Right ventricle myocardium inferior (tissue), 1 donor: Measurements from ENCODE around the gene PLSCR1. TPM values are rescaled to one million over a fixed set of nuclear protein-coding genes. Genes with fewer than 3 reads are reported as not detected.

Experiments used
- ATAC-seq: fragments of 200-7000 bp; cut with Tn5 transposase; one replicate; pipeline ENCODE4 v1.9.1; 2020; ENCODE audit warnings: mild to moderate bottlenecking, moderate library complexity
- DNase-seq: peaks from one replicate; pipeline ENCODE4 v3.0.0; 2021; ENCODE audit errors: missing footprints
- intact Hi-C: fragments of 100-400 bp; cut with DNase I; formaldehyde crosslinking; loops from one replicate; pipeline ENCODE4 v1.11.0; 2022
- long read RNA-seq: library from polyadenylated mRNA; unstranded; transcript quantifications from one replicate; pipeline ENCODE4 v2.0.0, GENCODE V29; 2021
- total RNA-seq: library from RNA; stranded (reverse); fragmentation: NEBNext Ultra II Directional; extraction: Animal tissue kit (Norgen Biotek cat#: 25700); gene quantifications from one replicate; pipeline ENCODE4 v1.2.1, GENCODE V29; 2021
- donor health status: DM: no; HTN: yes; CAD: no; lungs with severe emphysema.

PLSCR1 gene
- total RNA-seq = 29.9 TPM
- long read RNA-seq, transcript PLSCR1-201 (9 exons, 2,233 nt) = major isoform, 8 of 12 reads
- long read RNA-seq, partial matches to known transcripts = 2 of 12 reads
- long read RNA-seq, other reads (novel, unspliced or antisense) = 1 of 12 reads

GRCh38 chr3:146544002-146544928, at the start of gene PLSCR1:
PLSCR1 (minus strand) TSS chr3:146544607; CDS start chr3:146536552, 8,055 bp downstream.
- DNase-seq (peak; percentile 97), ATAC-seq (peak; percentile 94)
- intact Hi-C loops = loop anchor here (5.0 to 10.0 kb wide), 2 partner anchors 37 to 169 kb away; no protein-coding TSS in a partner anchor

- DNase-seq = no peak
- intact Hi-C loops = no loop called here
- no peak for ATAC-seq
Measured at GRCh38 chr3:146593776-146594175, 49.4 kb upstream of the PLSCR1 start.

GRCh38 chr3:146590521-146590920, 46.1 kb upstream of the PLSCR1 start:
- intact Hi-C loops = no loop called here
- DNase-seq (no peak), ATAC-seq (no peak)

- intact Hi-C loops = loop anchor here (2.0 kb wide), 1 partner anchor 51 kb away; no protein-coding TSS in a partner anchor
- no peak for ATAC-seq
- no peak for DNase-seq
Measured at GRCh38 chr3:146589899-146590508, 45.6 kb upstream of the PLSCR1 start.

- no peak for DNase-seq
- no peak for ATAC-seq
- intact Hi-C loops = no loop called here
Measured at GRCh38 chr3:146585156-146585555, 40.7 kb upstream of the PLSCR1 start.

GRCh38 chr3:146581951-146582467, 37.6 kb upstream of the PLSCR1 start:
- intact Hi-C loops = no loop called here
- DNase-seq = no peak
- ATAC-seq = no peak

GRCh38 chr3:146581080-146581601, 36.7 kb upstream of the PLSCR1 start:
- ATAC-seq (no peak), DNase-seq (no peak)
- intact Hi-C loops = no loop called here

GRCh38 chr3:146577662-146578061, 33.3 kb upstream of the PLSCR1 start:
- DNase-seq (no peak), ATAC-seq (no peak)
- intact Hi-C loops = loop anchor here (2.0 to 10.0 kb wide), 3 partner anchors 241 to 513 kb away; no protein-coding TSS in a partner anchor

- intact Hi-C loops = loop anchor here (2.0 to 10.0 kb wide), 3 partner anchors 239 to 511 kb away; no protein-coding TSS in a partner anchor
- DNase-seq (no peak), ATAC-seq (no peak)
Measured at GRCh38 chr3:146575636-146576035, 31.2 kb upstream of the PLSCR1 start.

- intact Hi-C loops = loop anchor here (10.0 kb wide), 1 partner anchor 509 kb away; no protein-coding TSS in a partner anchor
- DNase-seq = no peak
- no peak for ATAC-seq
Measured at GRCh38 chr3:146574173-146574572, 29.8 kb upstream of the PLSCR1 start.

- ATAC-seq (no peak), DNase-seq (no peak)
- intact Hi-C loops = no loop called here
Measured at GRCh38 chr3:146569314-146569713, 24.9 kb upstream of the PLSCR1 start.

- no peak for ATAC-seq
- intact Hi-C loops = no loop called here
- DNase-seq = no peak
Measured at GRCh38 chr3:146566138-146566537, 21.7 kb upstream of the PLSCR1 start.

- ATAC-seq (no peak), DNase-seq (no peak)
- intact Hi-C loops = no loop called here
Measured at GRCh38 chr3:146561879-146562278, 17.5 kb upstream of the PLSCR1 start.

- DNase-seq (no peak), ATAC-seq (no peak)
- intact Hi-C loops = no loop called here
Measured at GRCh38 chr3:146561463-146561862, 17.1 kb upstream of the PLSCR1 start.

GRCh38 chr3:146560678-146561077, 16.3 kb upstream of the PLSCR1 start:
- DNase-seq (no peak), ATAC-seq (no peak)
- intact Hi-C loops = no loop called here

GRCh38 chr3:146559388-146559787, 15.0 kb upstream of the PLSCR1 start:
- no peak for DNase-seq
- intact Hi-C loops = no loop called here
- ATAC-seq = no peak

GRCh38 chr3:146558781-146559180, 14.4 kb upstream of the PLSCR1 start:
- DNase-seq (no peak), ATAC-seq (no peak)
- intact Hi-C loops = no loop called here

- DNase-seq = no peak
- intact Hi-C loops = no loop called here
- ATAC-seq = no peak
Measured at GRCh38 chr3:146557745-146558144, 13.3 kb upstream of the PLSCR1 start.

GRCh38 chr3:146555311-146555710, 10.9 kb upstream of the PLSCR1 start:
- intact Hi-C loops = no loop called here
- ATAC-seq (no peak), DNase-seq (no peak)
